Activated CD4-positive, CD25-positive, alpha-beta regulatory T cell (primary cell): Measurements from ENCODE around the gene TFEB.

Experiments used
- DNase-seq, 4 experiments: peaks; one replicate each; lab custom pipeline; 2025; lab: John Stamatoyannopoulos, UW

Gene TFEB

GRCh38 chr6:41723530-41724227 lies 11.7 kb downstream of the TFEB start:
- DNase-seq, result no peak

- no peak for DNase-seq
Measured at GRCh38 chr6:41722969-41723529, 12.4 kb downstream of the TFEB start.

GRCh38 chr6:41721414-41721813 lies 14.0 kb downstream of the TFEB start:
- DNase-seq, result no peak

GRCh38 chr6:41720783-41721182 lies 14.6 kb downstream of the TFEB start:
- no peak for DNase-seq

- DNase-seq, result no peak
Measured at GRCh38 chr6:41720262-41720620, 15.2 kb downstream of the TFEB start.

GRCh38 chr6:41719436-41720261 lies 15.8 kb downstream of the TFEB start:
- no peak for DNase-seq

GRCh38 chr6:41718828-41719227 lies 16.6 kb downstream of the TFEB start:
- DNase-seq, result no peak

GRCh38 chr6:41717392-41717736 lies 18.0 kb downstream of the TFEB start:
- DNase-seq, result no peak

- no peak for DNase-seq
Measured at GRCh38 chr6:41716516-41717391, 18.7 kb downstream of the TFEB start.

- no peak for DNase-seq
Measured at GRCh38 chr6:41715795-41716515, 19.5 kb downstream of the TFEB start.

- no peak for DNase-seq
Measured at GRCh38 chr6:41714556-41715273, 20.7 kb downstream of the TFEB start.

- no peak for DNase-seq
Measured at GRCh38 chr6:41713650-41714291, 21.6 kb downstream of the TFEB start.

GRCh38 chr6:41713159-41713649 lies 22.2 kb downstream of the TFEB start:
- DNase-seq, result no peak

- no peak for DNase-seq
Measured at GRCh38 chr6:41712651-41713103, 22.7 kb downstream of the TFEB start.

GRCh38 chr6:41711323-41712038 lies 23.9 kb downstream of the TFEB start:
- DNase-seq, result no peak

- no peak for DNase-seq
Measured at GRCh38 chr6:41709375-41709774, 26.0 kb downstream of the TFEB start.

- no peak for DNase-seq
Measured at GRCh38 chr6:41708856-41709255, 26.6 kb downstream of the TFEB start.

- DNase-seq, result no peak
Measured at GRCh38 chr6:41707565-41708200, 27.7 kb downstream of the TFEB start.
